GM20431 (cell line): ENCODE results near the gene RAB1B.
"Not testable (repeated sequence)": the region's sequence is repeated elsewhere in the genome, so short reads cannot be mapped to it uniquely, and the experiment has no call there.

Experiments used
- in situ Hi-C: fragments of 300-500 bp; cut with MseI, MboI; formaldehyde crosslinking; loops from one replicate; pipeline ENCODE4 v1.15.0; 2020; ENCODE audit warnings: low sequenced_read_pairs; ENCODE audit not compliant: unreplicated experiment

RAB1B gene

GRCh38 chr11:66317322-66317722, 48.9 kb downstream of the RAB1B start:
- in situ Hi-C loops = no loop called here

DNA sequence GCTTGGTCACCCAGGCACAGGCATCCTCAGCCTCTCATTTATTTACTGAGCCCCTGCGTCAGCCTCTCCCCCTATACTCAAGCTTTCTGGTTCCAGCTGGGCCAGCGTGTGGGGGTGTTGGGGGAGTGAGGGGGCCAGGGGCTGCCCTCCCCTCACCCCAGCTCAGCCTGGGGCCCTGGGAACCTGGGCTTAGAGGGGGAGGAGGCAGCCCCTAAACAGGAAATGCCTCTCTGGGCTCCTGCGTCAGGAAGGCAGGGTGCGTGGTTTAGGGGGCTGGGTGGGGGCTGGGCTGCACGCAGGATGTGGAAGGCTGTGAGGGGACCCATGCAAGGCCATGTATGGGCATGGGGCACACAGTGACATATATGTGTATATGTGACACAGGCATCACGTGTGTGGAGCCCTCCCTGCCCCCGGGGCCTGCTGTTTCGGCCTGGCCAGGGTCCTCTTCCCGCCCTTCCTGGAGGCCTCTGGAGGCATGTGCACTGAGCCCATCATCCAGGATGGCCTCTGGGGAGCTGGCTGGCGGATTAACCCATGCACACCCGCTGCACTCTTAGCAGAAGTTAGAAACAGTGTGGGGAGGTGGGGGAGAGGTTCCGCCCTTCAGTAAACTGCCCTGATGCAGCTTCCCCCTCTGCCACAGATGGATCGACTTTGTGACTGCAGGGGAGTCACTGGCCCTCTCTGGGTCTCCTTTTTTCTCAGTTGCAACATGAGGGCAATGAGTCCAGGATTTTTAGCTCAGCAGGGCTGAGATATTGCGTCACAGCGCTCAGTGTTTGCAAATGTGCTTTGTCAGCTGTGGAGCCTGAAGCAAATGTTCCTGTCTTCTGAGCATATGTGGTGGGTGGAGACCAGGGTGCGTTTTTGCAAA, 49.5 kb downstream of the RAB1B start:
- in situ Hi-C loops = no loop called here

- in situ Hi-C loops = no loop called here
Measured at GRCh38 chr11:66318600-66318970, 50.1 kb downstream of the RAB1B start.

GRCh38 chr11:66320289-66320688, 51.9 kb downstream of the RAB1B start:
- in situ Hi-C loops = not testable (repeated sequence)

- in situ Hi-C loops = not testable (repeated sequence)
Measured at GRCh38 chr11:66320748-66321147, 52.3 kb downstream of the RAB1B start.

DNA sequence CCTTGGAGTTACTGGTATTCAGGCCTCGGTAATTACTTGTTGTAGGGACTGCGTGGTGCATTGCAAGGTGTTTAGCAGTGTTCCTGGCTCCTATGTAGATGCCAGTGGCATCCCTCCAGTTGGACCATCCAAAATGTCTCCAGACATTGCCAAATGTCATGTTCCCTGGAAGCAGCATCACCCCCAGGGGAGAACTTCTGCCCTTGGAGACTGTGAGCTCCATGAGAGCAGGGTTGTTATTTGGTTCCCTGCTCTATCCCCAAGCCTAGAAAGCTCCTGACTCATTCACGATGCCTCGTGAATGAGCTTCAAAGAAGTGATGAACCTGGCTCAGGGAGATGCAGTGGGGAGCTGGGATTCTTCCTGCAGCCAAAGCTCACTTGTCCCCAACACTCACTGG, 53.2 kb downstream of the RAB1B start:
- in situ Hi-C loops = no loop called here

- in situ Hi-C loops = no loop called here
Measured at GRCh38 chr11:66322732-66323427, 54.4 kb downstream of the RAB1B start.

- in situ Hi-C loops = no loop called here
Measured at GRCh38 chr11:66323684-66324083, 55.2 kb downstream of the RAB1B start.

- in situ Hi-C loops = no loop called here
Measured at GRCh38 chr11:66324664-66325063, 56.2 kb downstream of the RAB1B start.

DNA sequence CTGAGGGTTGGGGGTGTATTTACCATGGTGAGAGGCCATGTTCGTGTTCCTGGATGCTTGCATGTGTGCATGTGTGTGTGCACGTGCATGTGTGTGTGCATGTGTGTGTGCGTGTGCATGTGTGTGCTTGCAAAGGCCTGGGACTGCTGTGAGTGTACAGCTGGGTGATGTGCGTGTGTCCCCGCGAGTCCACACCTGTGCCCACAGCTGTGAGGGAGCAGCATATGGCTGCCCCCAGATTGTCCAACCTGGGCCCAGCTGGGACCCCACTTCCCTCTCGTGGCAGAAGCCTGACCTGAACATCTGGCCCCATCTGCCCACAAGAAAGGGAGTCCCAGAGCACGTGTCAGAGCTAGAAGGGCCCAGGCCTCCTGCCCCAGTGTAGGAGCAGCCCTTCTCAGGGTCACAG, 56.8 kb downstream of the RAB1B start:
- in situ Hi-C loops = no loop called here

DNA sequence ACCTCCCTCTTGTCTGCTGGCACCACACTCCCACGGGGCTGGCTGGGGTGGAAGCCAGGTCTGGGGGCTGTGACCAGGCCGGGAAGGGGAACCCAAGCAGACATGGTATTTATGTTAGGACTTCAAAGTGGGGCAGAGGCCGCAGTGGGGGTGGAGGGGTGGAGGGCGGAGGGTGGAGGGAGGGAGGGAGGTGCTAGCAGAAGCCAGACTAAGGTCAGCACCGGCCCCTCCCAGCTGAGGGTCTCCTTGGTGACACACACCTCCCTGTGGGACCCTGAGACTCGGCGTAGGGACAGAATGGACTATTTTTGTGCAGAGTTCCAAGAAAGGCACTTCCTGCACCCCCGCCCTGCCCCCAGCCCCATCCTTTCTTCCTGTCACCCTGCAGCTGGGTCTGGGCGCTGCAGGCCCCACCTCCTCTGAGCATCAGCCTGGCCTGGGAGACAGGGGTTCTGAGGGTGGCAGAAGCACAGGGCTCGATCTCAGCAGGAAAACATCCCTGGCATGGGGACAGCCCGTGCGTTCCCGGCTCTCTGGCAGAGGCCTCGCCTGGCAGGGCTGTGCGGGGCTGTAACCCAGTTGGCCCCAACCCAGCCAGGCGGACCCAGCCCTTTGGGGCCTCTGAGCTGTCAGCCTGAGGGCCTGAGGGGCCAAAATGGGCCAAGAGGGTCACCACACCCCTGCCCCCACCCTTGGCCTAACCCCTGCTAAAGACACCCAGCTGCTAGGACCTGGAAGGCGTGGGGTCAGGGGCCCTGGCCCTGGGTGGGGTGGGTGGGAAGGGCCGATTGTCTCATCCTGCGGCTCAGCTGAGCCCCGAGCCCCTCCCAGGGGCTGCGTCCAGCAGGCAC, 58.0 kb downstream of the RAB1B start:
- in situ Hi-C loops = no loop called here
